H9 (cell line): Measurements from ENCODE around the gene HRNR. TPM values are rescaled to one million over a fixed set of nuclear protein-coding genes. Genes with fewer than 3 reads are reported as not detected.

Experiments
- DNase-seq: peaks from one replicate; pipeline ENCODE4 v3.0.0-alpha.2; 2017
- H2AFZ ChIP-seq: one replicate; pipeline ENCODE4 v1.6.1; 2013; ENCODE audit warnings: mild to moderate bottlenecking, low read length, control low read depth, moderate library complexity
- H2AK5ac ChIP-seq: 2 replicates; pipeline ENCODE4 v1.6.1; 2013; ENCODE audit warnings: low read length, control low read depth, mixed read lengths; ENCODE audit not compliant: insufficient read length
- H2BK120ac ChIP-seq: one replicate; pipeline ENCODE4 v1.6.1; 2013; ENCODE audit warnings: low read depth, mild to moderate bottlenecking, low read length, control low read depth, inconsistent platforms; ENCODE audit not compliant: poor library complexity, severe bottlenecking
- H2BK12ac ChIP-seq: 2 replicates; pipeline ENCODE4 v1.6.1; 2013; ENCODE audit warnings: low read length, control low read depth, mixed read lengths, low read depth; ENCODE audit not compliant: insufficient read length
- H2BK15ac ChIP-seq: 2 replicates; pipeline ENCODE4 v1.6.1; 2013; ENCODE audit warnings: low read depth, low read length, control low read depth
- H2BK20ac ChIP-seq: one replicate; pipeline ENCODE4 v1.6.1; 2013; ENCODE audit warnings: low read depth, mild to moderate bottlenecking, low read length, control low read depth, inconsistent platforms; ENCODE audit not compliant: poor library complexity, severe bottlenecking
- H2BK5ac ChIP-seq: 2 replicates; pipeline ENCODE4 v1.6.1; 2013; ENCODE audit warnings: low read length, control low read depth, mixed read lengths; ENCODE audit not compliant: insufficient read length
- H3K14ac ChIP-seq: 2 replicates; pipeline ENCODE4 v1.6.1; 2013; ENCODE audit warnings: low read length, control low read depth; ENCODE audit not compliant: insufficient read depth
- H3K18ac ChIP-seq: 2 replicates; pipeline ENCODE4 v1.6.1; 2013; ENCODE audit warnings: low read depth, mild to moderate bottlenecking, mixed read lengths, low read length, control low read depth; ENCODE audit not compliant: insufficient read length
- H3K23ac ChIP-seq: 2 replicates; pipeline ENCODE4 v1.6.1; 2013; ENCODE audit warnings: low read length, control low read depth, mixed read lengths, low read depth; ENCODE audit not compliant: insufficient read length
- H3K23me2 ChIP-seq: 2 replicates; pipeline ENCODE4 v1.6.1; 2013; ENCODE audit warnings: low read depth, mild to moderate bottlenecking, mixed read lengths, low read length, control low read depth; ENCODE audit not compliant: insufficient read length, poor library complexity, severe bottlenecking
- H3K27ac ChIP-seq: 2 replicates; pipeline ENCODE4 v1.5.1; 2013; ENCODE audit warnings: low read length, control low read depth, mixed read lengths, low read depth; ENCODE audit not compliant: insufficient read length
- H3K27me3 ChIP-seq: 2 replicates; pipeline ENCODE4 v1.6.1; 2013; ENCODE audit warnings: low read length, control low read depth, inconsistent platforms; ENCODE audit not compliant: insufficient read depth
- H3K4ac ChIP-seq: 2 replicates; pipeline ENCODE4 v1.6.1; 2013; ENCODE audit warnings: low read depth, mild to moderate bottlenecking, control low read depth, inconsistent platforms, low read length, moderate library complexity
- H3K4me1 ChIP-seq: 2 replicates; pipeline ENCODE4 v1.6.1; 2013; ENCODE audit warnings: low read length, control low read depth, inconsistent platforms; ENCODE audit not compliant: insufficient read depth
- H3K4me2 ChIP-seq: 2 replicates; pipeline ENCODE4 v1.6.1; 2013; ENCODE audit warnings: low read length, control low read depth, mixed read lengths; ENCODE audit not compliant: insufficient read length, insufficient read depth
- H3K56ac ChIP-seq: 2 replicates; pipeline ENCODE4 v1.6.1; 2013; ENCODE audit warnings: low read depth, mild to moderate bottlenecking, mixed read lengths, low read length, control low read depth; ENCODE audit not compliant: insufficient read length
- H3K79me1 ChIP-seq: 2 replicates; pipeline ENCODE4 v1.6.1; 2013; ENCODE audit warnings: low read depth, mild to moderate bottlenecking, moderate library complexity, low read length, control low read depth, inconsistent platforms; ENCODE audit not compliant: insufficient read depth, poor library complexity, severe bottlenecking
- H3K79me2 ChIP-seq: 2 replicates; pipeline ENCODE4 v1.6.1; 2013; ENCODE audit warnings: low read length, control low read depth, inconsistent platforms; ENCODE audit not compliant: insufficient read depth
- H3K9ac ChIP-seq: 2 replicates; pipeline ENCODE4 v1.6.1; 2013; ENCODE audit warnings: low read length, control low read depth, mixed read lengths; ENCODE audit not compliant: insufficient read length; ENCODE audit errors: extremely low read depth
- H3K9me3 ChIP-seq: one replicate; pipeline ENCODE4 v1.6.1; 2013; ENCODE audit warnings: low read depth, low read length, inconsistent platforms; ENCODE audit not compliant: control insufficient read depth
- H3T11ph ChIP-seq: one replicate; pipeline ENCODE4 v1.6.1; 2013; ENCODE audit warnings: mild to moderate bottlenecking, low read length, control low read depth, inconsistent platforms
- H4K20me1 ChIP-seq: one replicate; pipeline ENCODE4 v1.6.1; 2013; ENCODE audit not compliant: control insufficient read depth, insufficient read length, insufficient read depth
- H4K5ac ChIP-seq: 2 replicates; pipeline ENCODE4 v1.6.1; 2013; ENCODE audit warnings: low read depth, mild to moderate bottlenecking, mixed read lengths, low read length, control low read depth; ENCODE audit not compliant: insufficient read length
- H4K8ac ChIP-seq: replicated peaks from 2 replicates; pipeline ENCODE4 v1.6.1; 2013; ENCODE audit warnings: low read length, control low read depth, mixed read lengths, low read depth; ENCODE audit not compliant: insufficient read length
- H4K91ac ChIP-seq: 2 replicates; pipeline ENCODE4 v1.6.1; 2013; ENCODE audit warnings: low read depth, mild to moderate bottlenecking, moderate library complexity, mixed read lengths, low read length, control low read depth; ENCODE audit not compliant: insufficient read length
- H3K27ac Mint-ChIP-seq, 3 experiments: 2 replicates in 2 of 3; 3 replicates in 1 of 3; pipeline ENCODE4 v1.8.0; 2020 to 2021; ENCODE audit warnings: mixed read lengths in 3 of 3, mild to moderate bottlenecking in 1 of 3, moderate library complexity in 1 of 3
- H3K27me3 Mint-ChIP-seq: 2 replicates; pipeline ENCODE4 v1.8.0; 2021; ENCODE audit warnings: low read depth, mild to moderate bottlenecking, moderate library complexity, mixed read lengths
- H3K36me3 Mint-ChIP-seq, 3 experiments: 2 replicates in 2 of 3; 3 replicates in 1 of 3; pipeline ENCODE4 v1.8.0; 2020 to 2021; ENCODE audit warnings: low read depth in 3 of 3, mixed read lengths in 3 of 3; ENCODE audit not compliant: insufficient read depth in 1 of 3
- H3K4me1 Mint-ChIP-seq, 2 experiments: 2 replicates each; pipeline ENCODE4 v1.8.0; 2020; ENCODE audit warnings: mixed read lengths in 2 of 2
- H3K4me3 Mint-ChIP-seq, 2 experiments: 2 replicates in 1 of 2; 3 replicates in 1 of 2; pipeline ENCODE4 v1.8.0; 2020 to 2021; ENCODE audit warnings: mild to moderate bottlenecking in 2 of 2, mixed read lengths in 2 of 2, moderate library complexity in 1 of 2
- H3K9me3 Mint-ChIP-seq, 2 experiments: 2 replicates in 1 of 2; 3 replicates in 1 of 2; pipeline ENCODE4 v1.8.0; 2020; ENCODE audit warnings: mild to moderate bottlenecking in 2 of 2, mixed read lengths in 2 of 2, moderate library complexity in 1 of 2
- CTCF ChIP-seq: fragments of 200-600 bp; sonication (generic); conservative IDR thresholded peaks from 3 replicates; pipeline ENCODE4 v1.8.0; 2021; ENCODE audit warnings: antibody characterized with exemption, mild to moderate bottlenecking
- WGBS: extraction: QIAGEN DNeasy Blood & Tissue Kit; methylation state at CpG from one replicate; pipeline ENCODE4 v1.1.7; 2013; ENCODE audit warnings: missing lambda C conversion rate, low lambda C conversion rate, mixed read lengths; ENCODE audit not compliant: insufficient read length; ENCODE audit errors: extremely low coverage; 5-methylcytosine and 5-hydroxymethylcytosine counted together
- total RNA-seq: library from RNA; stranded (reverse); gene quantifications from 2 replicates; pipeline ENCODE4 v1.2.1, GENCODE V29; 2021

The HRNR gene
- total RNA-seq, 1 experiment from 2014 or later, result not detected

DNA sequence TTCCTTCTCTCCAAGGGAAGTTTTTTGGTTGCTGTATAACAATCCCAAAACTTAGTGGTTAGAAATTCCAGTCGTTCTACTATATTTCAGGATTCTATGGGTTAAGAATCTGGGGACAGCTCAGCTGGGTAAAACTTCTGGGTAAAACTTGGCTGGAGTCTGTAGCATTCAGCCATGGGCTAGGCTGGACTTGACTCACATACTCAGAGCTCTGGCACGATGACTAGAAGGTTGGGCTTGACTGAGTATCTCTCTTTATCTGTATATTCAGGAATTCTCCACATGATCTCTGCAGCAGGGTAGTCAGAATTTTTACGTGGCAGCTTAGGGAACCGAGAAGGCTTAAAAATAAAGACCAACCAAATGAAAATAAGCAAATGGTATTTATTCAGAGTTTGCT lies 28.2 kb upstream of the HRNR start:
- WGBS, result no CpG with 5 or more reads among the region's 4 CpGs
- Histone ChIP-seq H2BK120ac (no peak overlapping the region), H3K4ac (no peak overlapping the region), H3K18ac (no peak overlapping the region), H3K9ac (no peak overlapping the region), H3K23me2 (no peaks in the 10 kb centered on the region), H2AK5ac (no peak overlapping the region), H4K5ac (no peak overlapping the region), H3K79me2 (no peaks in the 10 kb centered on the region), H3K4me1 (no peaks in the 10 kb centered on the region), H3K4me2 (no peak overlapping the region), H4K8ac (no peak overlapping the region), H3T11ph (no peak overlapping the region), H3K27ac (no peak overlapping the region), H4K91ac (no peak overlapping the region), H2BK20ac (no peak overlapping the region), H3K14ac (no peak overlapping the region), H2BK5ac (no peak overlapping the region), H3K9me3 (peaks cover 69% of the 10 kb centered on the region), H4K20me1 (no peaks in the 10 kb centered on the region), H3K23ac (no peak overlapping the region), H2AFZ (no peak overlapping the region), H3K79me1 (no peaks in the 10 kb centered on the region), H3K27me3 (no peaks in the 10 kb centered on the region), H2BK15ac (no peak overlapping the region), H3K56ac (no peak overlapping the region), H2BK12ac (no peak overlapping the region)
- Mint-ChIP-seq H3K27me3 (peaks cover 2% of the 10 kb centered on the region; the same call in 1 of the 2 replicates), H3K36me3 (peaks cover 0 to 11% (median 0%) of the 10 kb centered on the region in 3 experiments; a peak in 4 of 7 replicates), H3K27ac (no peak overlapping the region), H3K4me3 (no peak overlapping the region), H3K4me1 (no peaks in the 10 kb centered on the region), H3K9me3 (peaks cover 73 to 80% of the 10 kb centered on the region in 2 experiments)
- no peak for DNase-seq
- no peak for TF ChIP-seq CTCF
